Dedifferentiated amniotic fluid mesenchymal stem cell (primary cell): ENCODE measurements around the gene LRMDA.

Source experiments
- DNase-seq: peaks from one replicate; pipeline ENCODE4 v3.0.0-alpha.2; 2016; ENCODE audit errors: extremely low spot score

Gene LRMDA

DNA sequence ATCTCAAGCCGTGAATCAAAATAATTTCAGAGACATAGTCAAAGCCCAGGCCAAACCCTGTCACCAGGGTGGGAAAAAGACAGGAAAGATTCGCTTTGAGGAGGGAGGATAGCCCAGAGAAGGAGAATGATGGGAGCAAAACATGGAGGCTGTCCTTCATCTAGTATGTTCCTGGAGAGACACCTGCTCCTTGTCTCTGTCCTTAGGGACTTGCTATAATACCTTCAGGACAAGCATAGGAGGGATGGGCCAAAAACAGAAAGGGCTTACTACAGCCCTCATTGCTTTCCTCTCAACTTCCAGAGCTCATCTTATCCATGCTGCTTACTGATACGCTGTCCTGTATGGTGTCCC is 593.7 kb downstream of the LRMDA start:
- DNase-seq = no peak

DNA sequence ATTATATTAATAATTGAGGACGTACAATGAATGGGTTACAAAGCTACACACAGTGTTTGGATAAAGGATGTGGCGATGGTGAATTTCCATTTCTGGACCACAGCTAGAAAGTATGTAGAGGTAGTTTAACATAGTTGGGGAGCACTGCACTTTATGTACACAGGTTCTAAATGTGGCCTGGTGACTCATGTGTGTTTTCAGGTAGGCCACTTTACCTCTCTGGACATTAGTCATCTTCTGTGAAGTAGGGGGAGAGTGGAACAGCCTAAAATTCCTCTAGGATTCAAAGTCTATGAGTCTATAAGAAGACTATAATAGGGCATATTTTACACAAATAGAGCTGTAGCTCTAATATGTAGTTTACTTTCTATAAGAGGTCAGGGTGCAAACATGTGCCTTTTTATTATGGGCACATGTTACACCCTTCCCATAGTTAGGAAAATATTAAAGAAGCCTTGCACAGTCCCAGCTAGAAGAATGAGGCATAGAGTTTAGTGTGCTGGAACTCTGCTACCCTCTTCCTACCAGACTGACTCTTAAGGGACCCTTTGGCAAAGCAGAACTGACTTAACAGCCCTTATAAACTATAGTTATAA is 594.9 kb downstream of the LRMDA start:
- DNase-seq = no peak

DNA sequence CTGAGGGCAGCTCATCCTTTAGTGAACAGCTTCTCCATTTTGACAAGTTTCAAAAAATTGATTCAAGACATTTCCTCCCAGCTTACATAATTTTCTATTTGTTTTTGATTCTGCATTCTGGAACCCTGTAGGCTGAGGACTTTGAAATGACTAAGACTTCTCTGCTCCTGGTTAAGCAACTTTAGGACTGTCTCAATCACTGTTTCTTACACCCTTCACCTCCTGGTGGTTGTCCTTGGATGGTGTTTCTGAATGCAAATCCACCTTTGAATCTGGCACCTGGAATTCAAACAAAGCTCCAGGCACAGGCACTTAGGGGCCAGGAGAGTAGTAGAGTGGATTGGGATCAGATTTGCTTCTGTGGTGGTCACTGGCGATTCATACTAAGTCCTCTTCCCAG is 595.5 kb downstream of the LRMDA start:
- DNase-seq = no peak

DNA sequence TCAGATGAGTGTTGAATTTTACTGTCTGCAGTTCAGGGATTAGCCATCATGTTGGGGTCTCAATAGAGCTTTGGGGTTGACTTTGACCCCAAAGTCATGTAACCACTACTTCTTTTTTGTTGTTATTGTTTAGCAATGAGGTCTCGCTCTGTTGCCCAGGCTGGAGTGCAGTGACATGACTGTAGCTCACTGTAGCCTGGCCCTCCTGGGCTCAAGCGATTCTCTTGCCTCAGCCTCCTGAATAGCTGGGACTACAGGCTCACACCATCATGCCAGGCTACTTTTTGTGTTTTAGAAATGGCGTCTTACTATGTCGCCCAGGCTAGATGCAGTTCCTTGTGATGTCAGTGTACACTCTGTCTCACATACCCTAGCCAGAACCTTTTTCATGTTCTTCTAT is 598.4 kb downstream of the LRMDA start:
- DNase-seq = no peak

DNA sequence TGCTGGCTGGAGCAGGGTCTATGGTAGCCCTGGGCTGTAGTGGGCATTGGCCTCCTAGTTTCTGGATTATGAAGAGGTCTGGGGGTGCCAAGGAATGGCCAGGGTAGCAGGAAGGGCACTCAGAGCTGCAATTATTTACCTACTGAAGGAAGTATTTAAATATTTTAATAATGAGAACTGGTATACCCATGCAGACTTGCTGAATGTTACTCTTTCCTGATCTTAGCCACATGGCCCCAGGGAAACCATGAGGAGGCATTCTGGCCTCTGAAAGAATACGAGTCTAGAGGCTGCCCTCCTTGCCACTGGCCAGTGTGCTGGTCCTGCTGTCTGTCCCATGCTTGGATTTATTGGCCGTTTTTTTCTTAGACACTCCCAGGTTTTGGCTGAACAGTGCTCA is 599.7 kb downstream of the LRMDA start:
- DNase-seq = no peak

DNA sequence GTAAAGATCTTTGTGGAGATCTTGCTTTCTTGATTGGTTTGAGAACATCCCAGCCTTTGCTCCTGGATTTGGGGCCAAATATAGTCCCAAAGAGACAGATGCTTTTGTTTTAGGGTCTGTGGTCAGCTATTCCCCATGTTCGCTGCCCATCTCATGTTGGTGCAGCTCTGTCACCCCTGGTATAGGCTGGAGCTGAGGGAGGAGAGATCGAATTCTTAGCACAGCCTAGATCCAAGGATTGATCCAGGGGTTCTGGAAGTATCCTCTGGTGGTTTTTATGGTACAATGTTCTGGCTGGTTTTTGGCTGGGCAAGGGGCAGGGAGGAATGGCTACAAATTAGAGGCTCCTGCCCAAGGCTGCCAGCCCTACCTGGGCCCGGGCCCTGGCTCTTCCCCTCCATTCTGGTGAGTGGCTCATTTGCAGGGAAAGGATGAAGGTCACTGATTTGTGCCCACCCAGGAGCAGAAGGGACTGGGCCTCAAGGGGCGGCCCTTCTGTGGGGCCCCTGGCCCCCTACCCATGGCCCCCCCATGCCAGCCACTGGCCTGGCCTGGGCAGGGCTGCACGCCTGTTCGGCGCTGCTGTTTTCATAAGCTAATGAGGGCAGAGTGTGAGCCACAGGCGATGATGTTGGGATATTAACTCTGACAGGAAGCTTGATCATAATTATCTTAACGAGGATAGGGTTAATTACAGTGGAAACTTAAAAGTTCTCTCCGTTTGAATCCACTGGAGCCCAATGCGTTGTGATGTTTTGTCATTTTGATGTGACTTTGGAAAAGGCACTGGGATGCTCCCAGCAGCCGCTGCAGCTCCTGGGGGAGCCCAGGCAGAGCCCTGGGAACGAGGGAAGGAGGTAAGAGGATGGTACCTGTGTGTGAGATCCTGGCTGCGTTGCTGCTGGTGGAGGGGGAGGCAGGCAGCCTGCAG is 600.6 kb downstream of the LRMDA start:
- no peak for DNase-seq

DNA sequence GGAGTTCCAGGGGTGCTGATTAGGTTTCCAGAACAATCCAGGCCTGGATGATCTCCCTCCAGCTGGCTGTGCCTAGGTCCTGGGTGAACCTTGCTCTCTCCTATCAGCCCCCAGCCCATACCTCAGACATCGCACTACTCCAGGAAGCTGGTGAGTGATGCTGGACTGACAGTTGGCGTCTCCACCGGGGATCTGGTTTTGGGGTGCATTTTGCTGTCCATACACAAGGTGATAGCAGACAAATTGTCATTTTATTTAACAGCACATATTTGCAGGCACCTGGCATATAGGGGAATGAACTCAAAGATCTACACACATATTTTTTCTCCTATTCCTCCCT is 601.2 kb downstream of the LRMDA start:
- no peak for DNase-seq

DNA sequence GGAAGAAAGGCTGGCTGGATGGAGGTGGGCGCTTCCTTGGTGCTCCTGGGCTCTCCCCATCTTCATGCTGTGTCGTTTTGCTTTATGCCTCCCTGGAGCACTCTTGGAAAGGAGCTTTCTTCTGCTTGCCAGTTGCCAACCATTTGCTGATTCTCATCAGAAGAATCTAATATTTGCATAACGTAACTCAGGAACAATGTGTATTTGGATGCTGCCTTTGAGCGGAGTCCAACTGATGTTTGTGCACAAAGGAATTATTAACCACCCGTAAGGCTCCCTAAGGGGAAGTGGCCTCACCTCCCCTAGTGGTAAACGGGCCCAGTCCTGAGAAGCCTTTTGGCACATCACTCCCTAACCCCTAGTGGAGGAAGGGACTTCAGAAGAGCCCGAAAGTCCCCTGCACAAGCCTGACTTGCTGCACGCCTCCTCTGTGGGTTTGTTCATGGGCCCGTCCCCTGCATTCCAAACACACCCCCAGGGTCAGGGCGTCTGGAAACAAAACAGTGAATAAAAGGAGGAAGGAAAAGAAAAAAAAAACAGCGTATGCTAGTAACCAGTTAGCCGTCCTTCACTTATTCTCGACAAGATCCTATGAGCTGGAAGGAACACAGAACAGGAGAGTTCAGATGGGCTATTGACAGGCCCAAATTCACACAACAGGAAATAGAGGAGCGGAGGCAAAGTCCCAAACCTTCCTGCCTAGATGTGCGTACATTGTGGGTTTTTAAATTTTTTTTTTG is 602.2 kb downstream of the LRMDA start:
- no peak for DNase-seq

DNA sequence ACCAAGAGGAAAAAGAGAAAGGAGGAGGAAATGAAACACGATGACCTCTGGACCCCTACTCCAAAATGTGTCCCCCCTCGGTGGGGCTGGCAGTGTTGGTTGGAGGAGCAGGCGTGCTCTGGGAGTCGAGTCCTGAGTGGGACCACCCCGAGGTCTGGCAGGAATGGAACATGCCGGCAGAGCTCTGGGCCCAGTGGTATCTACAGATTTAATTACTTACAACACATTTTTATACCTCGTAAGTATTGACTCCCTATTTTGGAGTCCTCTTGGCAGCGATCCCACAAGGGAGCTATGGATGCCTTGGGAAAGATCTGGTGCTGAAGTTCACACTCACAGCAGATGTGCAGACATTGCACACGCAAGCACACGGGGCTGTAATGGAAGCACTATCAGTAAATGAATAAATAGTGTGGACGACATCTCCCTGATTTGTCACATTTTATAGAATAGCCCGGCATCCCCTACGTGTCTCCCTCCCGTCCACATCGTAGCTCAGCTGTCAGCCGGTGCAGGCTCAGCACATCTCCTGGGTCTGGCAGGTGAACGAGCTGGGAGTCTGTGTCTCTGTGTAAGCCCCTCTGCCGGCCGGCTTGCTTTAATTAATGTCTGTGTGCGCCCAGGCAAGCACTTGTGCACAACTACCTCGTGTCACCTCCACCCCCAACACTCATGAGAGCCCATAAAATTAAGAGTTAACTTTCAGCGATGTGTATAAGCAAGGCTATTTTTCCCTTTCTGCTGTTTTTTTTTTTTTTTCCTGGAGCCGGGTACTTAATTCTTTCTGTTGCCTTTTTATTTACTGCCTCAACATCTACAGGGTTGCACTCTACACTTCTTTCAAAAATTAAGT is 603.2 kb downstream of the LRMDA start:
- no peak for DNase-seq

DNA sequence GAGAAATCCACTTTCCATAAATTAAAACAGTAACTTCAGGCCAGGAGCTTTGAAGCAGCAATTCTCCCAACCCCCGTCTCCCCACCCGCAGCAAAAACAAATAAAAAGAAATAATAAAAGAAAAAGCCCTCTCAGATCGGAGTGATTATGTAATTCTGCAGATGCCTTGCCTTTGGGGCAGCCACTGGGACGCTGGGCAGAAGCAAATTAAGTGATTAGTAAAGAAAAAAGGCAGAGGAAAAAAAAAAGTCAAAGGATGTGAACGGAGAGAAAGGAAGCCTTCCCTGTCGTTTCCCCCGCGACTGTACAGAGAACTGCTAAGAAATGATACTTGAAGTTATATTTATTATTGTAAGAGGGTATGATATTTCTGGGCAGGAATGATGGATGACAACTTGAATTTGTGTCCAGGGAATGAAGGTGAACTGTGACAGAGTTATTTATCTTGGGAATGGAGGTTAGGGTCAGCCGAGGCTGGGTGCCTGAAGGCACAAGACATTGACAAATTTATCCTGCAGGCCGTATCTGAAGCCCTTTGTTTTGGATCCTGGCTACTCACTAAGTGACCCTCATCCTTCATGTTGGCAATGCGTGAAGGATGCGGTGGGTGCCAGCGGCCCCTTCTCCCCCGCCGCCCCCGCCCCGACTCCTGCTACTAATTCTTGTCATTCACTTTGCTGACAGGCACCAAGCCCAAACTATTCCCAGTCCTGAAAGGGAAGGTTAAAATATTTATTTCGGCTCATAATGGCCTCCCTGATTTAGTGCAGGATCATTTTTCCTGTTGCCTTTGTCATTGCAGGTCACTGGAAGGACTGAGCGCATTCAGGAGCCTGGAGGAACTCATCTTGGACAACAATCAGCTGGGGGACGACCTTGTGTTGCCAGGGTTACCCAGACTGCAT is 604.0 kb downstream of the LRMDA start:
- no peak for DNase-seq

DNA sequence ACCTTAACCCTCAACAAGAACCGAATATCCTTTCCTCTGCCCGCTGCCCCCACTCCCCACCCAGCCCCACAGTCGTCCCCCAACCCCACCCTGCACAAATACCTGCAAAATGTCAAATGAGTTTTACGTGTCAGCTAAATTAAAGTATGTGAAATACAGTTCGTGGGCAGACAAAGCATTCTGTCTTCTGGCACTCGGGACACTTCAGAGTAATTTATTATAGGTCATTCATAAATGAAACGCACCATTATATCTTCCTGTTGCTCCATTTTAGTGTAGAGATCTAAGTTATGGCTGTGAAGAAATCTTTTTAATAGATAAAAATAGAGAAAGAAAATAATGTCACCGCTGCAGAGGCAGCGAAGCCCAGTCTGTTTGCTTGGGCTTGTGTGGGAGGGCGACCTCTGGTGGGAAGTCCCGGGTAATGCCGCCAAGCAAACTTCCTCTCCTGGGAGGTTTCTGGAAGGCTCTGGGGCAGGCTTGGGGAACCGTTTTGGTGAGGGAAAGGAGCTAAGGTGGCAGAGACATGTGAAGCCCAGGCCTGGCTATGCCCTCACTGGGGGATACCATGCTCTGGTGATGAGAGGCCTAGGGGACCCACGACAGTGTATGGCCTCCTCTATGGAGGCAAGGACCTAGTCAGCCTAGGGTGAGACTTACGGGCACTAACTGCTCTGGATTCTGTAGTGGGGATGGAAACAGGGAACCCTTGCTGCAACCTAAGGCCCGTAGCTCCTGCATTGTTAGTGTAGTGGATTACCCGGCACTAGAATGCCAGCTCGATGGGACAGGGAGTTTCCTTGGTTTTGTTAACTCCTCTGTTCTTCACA is 604.9 kb downstream of the LRMDA start:
- peak; percentile 61 for DNase-seq

DNA sequence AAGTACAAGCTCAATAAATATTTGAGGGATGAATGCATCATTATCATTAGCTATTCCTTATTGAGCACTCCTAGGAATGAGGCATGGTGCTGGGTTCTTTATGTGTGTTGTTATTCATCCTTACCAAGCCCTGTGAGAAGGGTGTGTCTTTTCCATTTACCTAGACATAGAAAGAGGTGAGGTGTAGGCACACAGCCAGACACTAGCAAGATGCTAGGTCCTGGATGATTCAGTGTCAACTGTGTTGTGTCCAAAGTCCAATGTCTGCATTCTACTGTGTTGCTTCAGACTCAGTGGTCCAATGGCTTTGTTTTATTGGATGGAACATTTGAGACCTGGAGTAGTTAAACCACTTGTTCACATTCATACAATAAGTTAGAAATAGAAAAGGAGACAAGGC is 605.5 kb downstream of the LRMDA start:
- no peak for DNase-seq

DNA sequence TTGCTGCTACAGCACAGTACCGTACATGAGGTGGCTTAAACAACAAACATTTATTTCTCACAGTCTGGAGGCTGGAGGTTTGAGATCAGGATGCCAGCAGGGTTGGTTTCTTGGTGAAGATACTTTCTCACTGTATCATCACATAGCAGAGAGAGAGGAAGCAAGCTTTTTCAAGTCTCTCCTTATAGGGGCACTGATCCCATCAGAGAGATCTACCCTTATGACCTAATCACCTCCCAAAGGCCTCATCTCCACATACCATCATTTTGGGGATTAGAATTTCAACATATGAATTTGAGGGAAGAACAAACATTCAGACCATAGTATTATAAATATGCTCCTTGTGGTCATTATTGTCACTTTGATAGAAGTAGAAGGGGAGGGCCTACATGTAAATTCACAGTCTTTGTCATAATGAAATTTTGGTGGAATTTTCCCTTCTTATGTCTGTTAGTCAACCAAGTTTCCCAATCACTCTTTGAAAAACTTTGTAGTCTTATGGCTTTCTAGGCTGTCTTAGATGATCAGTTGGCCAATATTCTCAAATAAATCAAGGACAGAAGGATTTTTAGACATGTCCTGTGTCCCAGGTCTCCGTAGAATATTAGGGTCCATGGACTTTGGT is 606.2 kb downstream of the LRMDA start:
- no peak for DNase-seq

DNA sequence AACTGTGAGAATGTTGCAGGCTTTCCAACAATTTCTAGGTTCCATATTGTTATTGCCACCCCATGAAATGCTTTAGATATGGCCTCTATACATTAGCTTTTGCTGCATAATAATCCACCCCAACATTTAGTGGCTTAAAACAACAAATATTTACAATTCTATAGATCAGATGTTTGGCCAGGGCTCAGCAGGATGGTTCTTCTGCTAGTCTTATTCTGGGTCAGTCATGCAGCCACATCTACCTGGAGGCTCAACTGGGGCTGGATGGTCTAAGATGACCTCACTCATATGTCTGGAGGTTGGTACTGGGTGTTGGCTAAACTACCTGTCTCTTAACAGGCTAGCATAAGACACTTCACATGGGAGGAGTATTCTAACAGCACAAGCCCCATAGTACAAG is 607.3 kb downstream of the LRMDA start:
- no peak for DNase-seq

DNA sequence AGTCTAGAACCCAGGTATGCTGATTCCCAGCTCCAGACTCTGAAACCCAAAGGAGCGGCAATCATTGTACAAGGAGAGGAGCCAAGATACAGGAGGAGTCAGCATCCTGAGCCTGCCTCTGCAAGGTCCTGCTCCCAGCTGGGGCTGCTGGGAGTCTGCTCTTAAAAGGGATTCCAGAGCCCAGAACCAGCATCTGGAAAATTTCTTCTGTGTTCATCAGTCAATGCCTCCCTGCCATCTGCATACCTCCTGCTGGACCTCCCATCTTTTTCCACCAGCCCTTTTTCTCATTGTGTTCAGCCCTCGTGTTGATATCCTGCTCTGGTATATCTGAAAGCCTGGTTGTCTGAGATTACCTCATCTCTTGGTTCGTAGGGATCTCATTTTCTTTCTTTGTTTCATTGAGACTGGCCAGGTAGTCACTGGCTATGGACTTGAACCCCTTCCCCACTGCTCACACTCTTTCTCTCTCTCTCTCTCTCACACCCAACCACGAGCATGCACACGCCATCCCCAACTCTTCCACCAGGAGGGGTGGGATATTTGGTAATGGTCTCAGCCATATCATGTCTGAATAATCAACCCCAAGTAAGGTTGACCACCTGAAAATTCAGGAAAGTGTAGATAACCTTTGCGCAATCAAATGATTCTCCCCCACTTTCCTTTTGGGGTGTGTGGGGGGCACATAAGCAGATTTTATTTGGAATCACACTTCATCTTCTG is 608.8 kb downstream of the LRMDA start:
- DNase-seq = no peak

DNA sequence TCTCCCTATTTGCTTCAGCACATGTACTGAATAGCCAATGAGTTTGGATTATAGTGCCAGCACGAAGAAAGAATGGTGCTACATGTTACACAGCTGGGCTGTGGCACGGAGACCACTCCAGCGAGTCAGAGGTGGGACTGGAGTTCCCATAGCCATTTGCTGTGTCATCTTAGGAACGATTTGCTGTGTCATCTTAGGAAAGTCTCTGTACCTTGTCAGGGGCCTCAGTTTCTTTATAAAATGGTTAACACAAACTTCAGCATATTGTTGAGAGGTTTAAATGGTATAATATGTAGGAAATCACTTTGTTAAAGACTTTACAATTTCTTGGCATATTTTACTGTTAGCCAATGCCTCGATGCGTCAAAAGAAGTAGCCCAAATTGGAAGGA is 609.4 kb downstream of the LRMDA start:
- DNase-seq = no peak

DNA sequence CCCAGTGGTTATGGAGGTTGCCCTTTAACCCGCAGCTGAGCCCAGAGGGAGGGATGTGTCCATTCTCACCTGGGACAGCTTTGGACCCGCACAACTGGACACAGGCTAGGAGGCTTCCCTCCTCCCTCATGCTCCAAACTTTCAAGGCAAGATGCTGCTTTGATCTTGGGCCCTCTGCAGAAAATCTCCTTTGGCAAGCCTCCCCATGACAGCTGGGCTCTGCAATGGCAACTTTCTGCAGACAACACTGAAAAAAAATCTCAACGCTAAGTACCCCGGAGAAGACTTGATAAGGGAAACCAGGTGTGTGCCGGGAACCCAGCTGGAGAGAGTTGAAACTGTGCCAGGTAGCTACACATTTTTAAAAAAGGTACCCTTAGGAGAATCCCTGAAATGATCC is 610.1 kb downstream of the LRMDA start:
- DNase-seq = no peak

DNA sequence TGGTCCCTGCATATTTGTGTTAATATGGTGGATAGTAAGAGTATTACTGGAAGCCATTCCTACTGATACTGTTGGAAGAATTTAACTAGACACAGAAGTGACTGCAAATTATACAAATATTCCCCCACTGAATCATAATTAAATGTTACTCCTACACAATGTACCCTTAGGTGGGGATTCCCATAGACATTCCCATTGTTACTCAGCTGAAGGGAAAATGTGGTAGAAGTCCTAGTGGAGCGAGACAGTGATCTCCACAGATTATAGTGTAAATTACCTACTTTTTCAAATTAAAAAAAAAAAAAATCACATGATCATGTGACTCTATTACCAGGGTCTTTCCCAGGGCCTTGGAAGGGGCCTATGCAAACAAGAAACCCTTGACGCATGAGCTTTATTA is 611.8 kb downstream of the LRMDA start:
- no peak for DNase-seq

DNA sequence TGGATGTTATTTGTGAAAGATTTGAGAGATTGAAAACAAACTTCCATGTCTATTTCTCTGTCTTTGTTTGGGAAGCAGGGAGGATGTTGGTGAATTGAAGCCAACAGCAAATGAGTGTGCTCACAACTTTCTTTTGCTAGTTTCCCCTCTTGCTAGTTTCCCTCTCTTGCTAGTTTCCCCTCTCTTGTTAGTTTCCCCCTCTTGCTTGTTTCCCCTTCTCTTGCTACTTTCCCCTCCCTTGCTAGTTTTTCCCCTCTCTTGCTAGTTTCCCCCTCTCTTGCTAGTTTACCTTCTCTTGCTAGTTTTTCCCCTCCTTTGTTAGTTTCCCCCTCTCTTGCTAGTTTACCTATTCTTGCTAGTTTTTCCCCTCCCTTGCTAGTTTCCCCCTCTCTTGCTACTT is 613.3 kb downstream of the LRMDA start:
- DNase-seq = no peak
